Renal cortex interstitium (tissue), 11 donors: ENCODE results near the gene MACROD2. TPM values are rescaled to one million over a fixed set of nuclear protein-coding genes. Genes with fewer than 3 reads are reported as not detected.

Experiments used
- DNase-seq, 11 donors: peaks; one replicate each; pipeline ENCODE4 v3.0.0-alpha.2; 2013; ENCODE audit warnings: low read depth in 9 of 11, low spot score in 4 of 11; ENCODE audit errors: extremely low read depth in 1 of 11
- polyA plus RNA-seq, 3 donors: library from polyadenylated mRNA; unstranded; fragments of 120-200 nt; gene quantifications; one replicate each; pipeline ENCODE4 v1.2.1, GENCODE V29; 2013; ENCODE audit not compliant: insufficient read length in 3 of 3

MACROD2 gene
- polyA plus RNA-seq, 3 donors: 12.2 to 14.6 (median 14.0) TPM

DNA sequence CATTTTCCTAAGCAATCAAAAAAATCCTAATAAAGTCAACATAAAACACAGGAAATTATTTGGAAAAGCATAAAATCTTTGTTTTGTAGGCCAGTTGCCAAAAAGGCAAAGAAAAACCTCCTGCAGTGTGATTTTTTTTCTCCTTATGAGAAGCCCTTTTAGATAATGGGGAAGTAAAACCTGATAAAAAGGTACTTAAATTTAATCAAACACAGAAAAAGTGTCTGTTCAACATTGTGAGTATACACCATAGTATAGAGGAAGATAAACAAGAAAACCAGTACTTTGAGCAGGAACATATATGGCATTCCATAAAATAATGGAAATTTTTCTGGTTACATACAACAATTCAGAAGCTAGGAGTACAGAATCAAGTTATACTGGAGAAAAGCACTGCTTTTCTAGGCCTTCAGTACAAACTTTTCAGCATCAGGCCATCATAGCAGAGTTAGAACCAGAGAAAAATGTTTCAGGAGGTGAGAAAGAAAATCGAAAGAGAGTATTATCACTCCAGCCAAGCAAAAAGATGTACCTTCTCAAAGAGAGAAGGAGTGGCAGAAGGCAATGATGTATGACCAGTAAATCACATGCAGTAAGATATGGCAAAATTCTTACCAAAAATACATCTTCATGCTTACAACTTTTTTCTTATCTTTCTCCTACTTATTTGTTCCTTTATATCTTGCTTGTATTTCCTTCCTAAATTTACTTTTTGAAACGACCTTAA lies 2083.0 kb downstream of the MACROD2 start:
- no peak for DNase-seq

DNA sequence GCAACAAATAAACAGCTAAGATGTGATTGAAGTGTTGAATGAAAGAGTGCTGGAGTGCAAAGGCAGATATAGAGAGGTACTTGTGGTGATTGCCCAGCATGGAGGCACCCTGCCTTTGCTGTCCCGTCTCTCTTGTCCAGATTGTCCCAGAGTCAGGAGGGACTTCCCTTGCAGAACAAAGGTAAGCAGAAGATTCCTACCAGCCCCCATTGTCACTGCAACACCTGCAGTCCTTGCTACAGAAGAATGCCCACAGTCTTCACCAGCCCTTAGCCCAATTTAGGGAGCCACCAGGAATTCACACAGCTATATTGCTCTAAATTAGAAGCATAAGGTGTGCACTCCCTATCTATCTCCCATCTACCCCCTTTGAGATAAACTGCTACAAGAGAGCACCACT lies 2086.1 kb downstream of the MACROD2 start:
- no peak for DNase-seq

GRCh38 chr20:16082051-16082550 lies 2086.8 kb downstream of the MACROD2 start:
- no peak for DNase-seq

GRCh38 chr20:16083639-16084280 lies 2088.4 kb downstream of the MACROD2 start:
- DNase-seq: no peak

DNA sequence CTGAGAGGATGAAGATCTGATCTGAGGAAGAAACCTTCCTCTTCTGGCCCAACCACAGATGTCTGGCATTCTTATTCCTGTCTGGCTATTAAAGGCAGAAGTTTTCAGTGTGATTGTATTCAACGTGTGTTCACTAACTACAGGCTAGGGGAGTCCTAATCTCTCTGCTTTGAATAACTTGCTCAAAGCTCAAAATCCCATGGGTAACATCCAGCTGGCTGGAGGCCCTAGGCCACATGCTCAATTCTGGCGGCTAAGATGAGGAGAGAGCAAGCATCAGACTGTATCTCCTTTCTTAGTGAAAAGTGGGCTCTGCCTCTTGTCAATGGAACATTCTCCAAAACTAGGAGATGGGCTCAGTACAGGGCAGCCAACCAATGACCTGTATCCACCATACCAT lies 2099.9 kb downstream of the MACROD2 start:
- no peak for DNase-seq

GRCh38 chr20:16096756-16097326 lies 2101.5 kb downstream of the MACROD2 start:
- no peak for DNase-seq

GRCh38 chr20:16097788-16098187 lies 2102.5 kb downstream of the MACROD2 start:
- DNase-seq: no peak

GRCh38 chr20:16098890-16099639 lies 2103.7 kb downstream of the MACROD2 start:
- no peak for DNase-seq

GRCh38 chr20:16100111-16100510 lies 2104.8 kb downstream of the MACROD2 start:
- no peak for DNase-seq

- no peak for DNase-seq
These were observed 2105.5 kb downstream of the MACROD2 start for GRCh38 chr20:16100767-16101166.

Other genes starting within 250 kb of the MACROD2 start
- gene ESF1, start 210.6 kb upstream of the MACROD2 start, polyA plus RNA-seq: 10 to 100 TPM; 25.4 to 30.3 (median 26.3) TPM
- 10 to 100 TPM; 22.8 to 34.2 (median 32.1) TPM for gene NDUFAF5, start 210.5 kb upstream of the MACROD2 start, polyA plus RNA-seq
- not detected for gene SEL1L2, start 4.9 kb upstream of the MACROD2 start, polyA plus RNA-seq